HFF-Myc (cell line): ENCODE data around the gene PEX5L.

Source experiments
- DNase-seq: peaks from one replicate; pipeline ENCODE4 v3.0.0-alpha.2; 2011; ENCODE audit warnings: low read depth; ENCODE audit errors: extremely low read depth
- H3K4me3 ChIP-seq: replicated peaks from 2 replicates; pipeline ENCODE4 v1.5.1; 2011; ENCODE audit warnings: low read depth, mild to moderate bottlenecking, control low read depth, low read length
- CTCF ChIP-seq: IDR thresholded peaks from 2 replicates; pipeline ENCODE4 v1.5.1; 2012; ENCODE audit warnings: mild to moderate bottlenecking, low read depth, low read length, control low read depth; ENCODE audit errors: missing control alignments

Gene PEX5L

GRCh38 chr3:179953993-179954870, 82.5 kb downstream of the PEX5L start:
- TF ChIP-seq CTCF, result no peak
- DNase-seq, result no peak
- H3K4me3 ChIP-seq, result no peak overlapping the region

- no peak overlapping the region for H3K4me3 ChIP-seq
- no peak for TF ChIP-seq CTCF
- no peak for DNase-seq
Observed at GRCh38 chr3:179950840-179951239, 85.9 kb downstream of the PEX5L start.

GRCh38 chr3:179949869-179950268, 86.9 kb downstream of the PEX5L start:
- TF ChIP-seq CTCF, result no peak
- no peak overlapping the region for H3K4me3 ChIP-seq
- DNase-seq, result no peak

- no peak for DNase-seq
- no peak overlapping the region for H3K4me3 ChIP-seq
Observed at GRCh38 chr3:179949412-179949811, 87.3 kb downstream of the PEX5L start.

GRCh38 chr3:179948740-179949139, 88.0 kb downstream of the PEX5L start:
- no peak for TF ChIP-seq CTCF
- DNase-seq, result no peak
- no peak overlapping the region for H3K4me3 ChIP-seq

More at GRCh38 chr3:179949412-179949811, 87.3 kb downstream of the PEX5L start:
- TF ChIP-seq CTCF, result no peak

- DNase-seq, result no peak
- H3K4me3 ChIP-seq, result no peak overlapping the region
- no peak for TF ChIP-seq CTCF
Observed at GRCh38 chr3:179945569-179945968, 91.2 kb downstream of the PEX5L start.
